ENCODE measurements around the gene ZNF256.

GRCh38 chr19:57947088-57947418, 453 bp downstream of the ZNF256 start:
- TF ChIP-seq EZH2 (IDR thresholded peaks at IDR 0.05; ENCODE audit: insufficient read depth, poor library complexity, severe bottlenecking) (no peak), EZH2phosphoT487 (IDR thresholded peaks at IDR 0.05; ENCODE audit: insufficient read depth, low read depth) (no peak)
